WTC11 (cell line): Measurements from ENCODE around the gene FAM199X. TPM values are rescaled to one million over a fixed set of nuclear protein-coding genes. Genes with fewer than 3 reads are reported as not detected.
A peak's percentile ranks its signal among the peaks of the same experiment; 100 is the strongest.

Source experiments
- ATAC-seq: fragments of 200-7000 bp; cut with Tn5 transposase; 2 replicates; pipeline ENCODE4 v1.10.0; 2021; ENCODE audit warnings: mild to moderate bottlenecking, moderate library complexity
- CTCF ChIA-PET: fragments of 300-600 bp; sonication (Branson Sonifier 250); formaldehyde crosslinking; loops from one replicate; lab custom pipeline; 2021; ENCODE audit warnings: antibody characterized with exemption; lab: Charles Lee
- POLR2A ChIA-PET: fragments of 350-600 bp; sonication (Branson Sonifier 250); formaldehyde crosslinking; loops from one replicate; lab custom pipeline; 2021; ENCODE audit warnings: antibody characterized with exemption; lab: Charles Lee
- DNase-seq: peaks from one replicate; pipeline ENCODE4 v3.0.0; 2021; ENCODE audit warnings: low spot score
- H3K27ac Mint-ChIP-seq: 2 replicates; pipeline ENCODE4 v1.8.0; 2021; ENCODE audit warnings: mixed read lengths
- H3K27me3 Mint-ChIP-seq: 2 replicates; pipeline ENCODE4 v1.8.0; 2021; ENCODE audit warnings: low read depth, mild to moderate bottlenecking, moderate library complexity, mixed read lengths
- H3K36me3 Mint-ChIP-seq: 2 replicates; pipeline ENCODE4 v1.8.0; 2021; ENCODE audit warnings: mixed read lengths
- H3K4me1 Mint-ChIP-seq: 2 replicates; pipeline ENCODE4 v1.8.0; 2022; ENCODE audit warnings: mixed read lengths
- H3K4me3 Mint-ChIP-seq: 2 replicates; pipeline ENCODE4 v1.8.0; 2021; ENCODE audit warnings: mild to moderate bottlenecking, moderate library complexity, mixed read lengths
- H3K9me3 Mint-ChIP-seq: 2 replicates; pipeline ENCODE4 v1.8.0; 2021; ENCODE audit warnings: mixed read lengths
- ATF1 ChIP-seq: sonication (generic); formaldehyde crosslinking; IDR thresholded peaks from 2 replicates; pipeline ENCODE4 v1.8.1; 2023; ENCODE audit warnings: mild to moderate bottlenecking, moderate library complexity, missing genetic modification reagents
- CBFB ChIP-seq: sonication (generic); formaldehyde crosslinking; IDR thresholded peaks from 2 replicates; pipeline ENCODE4 v1.8.1; 2022; ENCODE audit warnings: mild to moderate bottlenecking, low read depth, missing genetic modification reagents
- CDX4 ChIP-seq: fragments of 250-450 bp; sonication (Bioruptor Pico); IDR thresholded peaks from 2 replicates; pipeline ENCODE4 v1.9.0; 2021; ENCODE audit warnings: moderate library complexity, mild to moderate bottlenecking, inconsistent platforms, borderline replicate concordance
- E2F4 ChIP-seq: sonication (generic); formaldehyde crosslinking; IDR thresholded peaks from 2 replicates; pipeline ENCODE4 v1.8.1; 2022; ENCODE audit warnings: low read depth, mild to moderate bottlenecking, moderate library complexity, missing genetic modification reagents, borderline replicate concordance
- ERG ChIP-seq: fragments of 250-450 bp; sonication (Bioruptor Pico); IDR thresholded peaks from 2 replicates; pipeline ENCODE4 v1.8.0; 2021; ENCODE audit warnings: mild to moderate bottlenecking
- ESRRA ChIP-seq: sonication (generic); formaldehyde crosslinking; IDR thresholded peaks from 2 replicates; pipeline ENCODE4 v1.8.1; 2022; ENCODE audit warnings: mild to moderate bottlenecking, missing genetic modification reagents, borderline replicate concordance
- FOXP1 ChIP-seq: sonication (generic); formaldehyde crosslinking; IDR thresholded peaks from 2 replicates; pipeline ENCODE4 v1.8.0; 2022; ENCODE audit warnings: missing genetic modification reagents, mild to moderate bottlenecking, moderate library complexity, borderline replicate concordance
- IRF1 ChIP-seq: sonication (generic); formaldehyde crosslinking; IDR thresholded peaks from 2 replicates; pipeline ENCODE4 v1.8.0; 2023; ENCODE audit warnings: missing genetic modification reagents
- JAZF1 ChIP-seq: fragments of 250-450 bp; sonication (Bioruptor Pico); IDR thresholded peaks from 2 replicates; pipeline ENCODE4 v1.9.0; 2021; ENCODE audit warnings: moderate library complexity, mild to moderate bottlenecking, inconsistent platforms
- JUN ChIP-seq: sonication (generic); formaldehyde crosslinking; IDR thresholded peaks from 2 replicates; pipeline ENCODE4 v1.8.0; 2023; ENCODE audit warnings: mild to moderate bottlenecking, missing genetic modification reagents
- KAT7 ChIP-seq: sonication (generic); formaldehyde crosslinking; IDR thresholded peaks from 2 replicates; pipeline ENCODE4 v1.8.1; 2023; ENCODE audit warnings: missing genetic modification reagents, mild to moderate bottlenecking, borderline replicate concordance
- NR2C2 ChIP-seq: sonication (generic); formaldehyde crosslinking; IDR thresholded peaks from 2 replicates; pipeline ENCODE4 v1.8.0; 2022; ENCODE audit warnings: mild to moderate bottlenecking, missing genetic modification reagents
- PREB ChIP-seq: sonication (generic); formaldehyde crosslinking; IDR thresholded peaks from 2 replicates; pipeline ENCODE4 v1.8.1; 2022; ENCODE audit warnings: mild to moderate bottlenecking, missing genetic modification reagents, moderate library complexity, borderline replicate concordance
- PRRX2 ChIP-seq: fragments of 250-450 bp; sonication (Bioruptor Pico); IDR thresholded peaks from 2 replicates; pipeline ENCODE4 v1.8.0; 2021; ENCODE audit warnings: mild to moderate bottlenecking
- SMAD4 ChIP-seq: sonication (generic); formaldehyde crosslinking; IDR thresholded peaks from 2 replicates; pipeline ENCODE4 v1.8.0; 2022; ENCODE audit warnings: mild to moderate bottlenecking, missing genetic modification reagents
- SP1 ChIP-seq: sonication (generic); formaldehyde crosslinking; conservative IDR thresholded peaks from 2 replicates; pipeline ENCODE4 v1.8.1; 2022; ENCODE audit warnings: missing genetic modification reagents
- TP53 ChIP-seq: sonication (generic); formaldehyde crosslinking; IDR thresholded peaks from 2 replicates; pipeline ENCODE4 v1.8.1; 2023; ENCODE audit warnings: mild to moderate bottlenecking, missing genetic modification reagents
- USF1 ChIP-seq: sonication (generic); formaldehyde crosslinking; IDR thresholded peaks from 2 replicates; pipeline ENCODE4 v1.8.0; 2022; ENCODE audit warnings: mild to moderate bottlenecking, missing genetic modification reagents
- ZBTB43 ChIP-seq: sonication (generic); formaldehyde crosslinking; IDR thresholded peaks from 2 replicates; pipeline ENCODE4 v1.8.1; 2023; ENCODE audit warnings: mild to moderate bottlenecking, missing genetic modification reagents
- ZMAT4 ChIP-seq: fragments of 250-450 bp; sonication (Bioruptor Pico); IDR thresholded peaks from 2 replicates; pipeline ENCODE4 v1.9.0; 2021; ENCODE audit warnings: mild to moderate bottlenecking
- ZNF121 ChIP-seq: sonication (generic); formaldehyde crosslinking; IDR thresholded peaks from 2 replicates; pipeline ENCODE4 v1.8.0; 2023; ENCODE audit warnings: missing genetic modification reagents
- ZNF219 ChIP-seq: sonication (generic); formaldehyde crosslinking; IDR thresholded peaks from 2 replicates; pipeline ENCODE4 v1.8.0; 2023; ENCODE audit warnings: missing genetic modification reagents, mild to moderate bottlenecking, borderline replicate concordance
- total RNA-seq: library from RNA; stranded (reverse); gene quantifications from 3 replicates; pipeline ENCODE4 v1.2.3, GENCODE V29; 2021

Gene FAM199X
- total RNA-seq, 1 experiment from 2014 or later: 14.5 TPM

GRCh38 chrX:104137496-104137895 lies 28.8 kb upstream of the FAM199X start:
- Mint-ChIP-seq H3K9me3 (no peaks in the 10 kb centered on the region; the same call in 1 of the 2 replicates), H3K4me3 (no peak overlapping the region), H3K36me3 (no peaks in the 10 kb centered on the region), H3K27ac (no peak overlapping the region), H3K4me1 (no peaks in the 10 kb centered on the region), H3K27me3 (no peaks in the 10 kb centered on the region; the same call in 1 of the 2 replicates)
- TF ChIP-seq ESRRA (CRISPR knock-in tag) (no peak), PRRX2 (CRISPR knock-in tag) (no peak), JUN (no peak), TP53 (CRISPR knock-in tag) (no peak), ZBTB43 (no peak), USF1 (CRISPR knock-in tag) (no peak), E2F4 (CRISPR knock-in tag) (no peak), NR2C2 (no peak), ZNF219 (CRISPR knock-in tag) (no peak), KAT7 (no peak), PREB (no peak), ZNF121 (CRISPR knock-in tag) (no peak), ATF1 (no peak), JAZF1 (CRISPR knock-in tag) (no peak), CBFB (CRISPR knock-in tag) (no peak), IRF1 (CRISPR knock-in tag) (no peak), CDX4 (CRISPR knock-in tag) (no peak), FOXP1 (CRISPR knock-in tag) (no peak), ZMAT4 (CRISPR knock-in tag) (no peak)
- ChIA-PET CTCF (interaction anchor here (1.6 kb wide), 1 partner anchor 292 kb away, joined by 6 read pairs; no protein-coding TSS in a partner anchor), POLR2A (no interaction called here)
- DNase-seq (no peak), ATAC-seq (peak; percentile 34; the same call in 1 of the 2 replicates)

GRCh38 chrX:104141087-104141760 lies 25.0 kb upstream of the FAM199X start:
- H3K4me3 Mint-ChIP-seq: no peak overlapping the region
- no peaks in the 10 kb centered on the region for H3K36me3 Mint-ChIP-seq
- peaks cover 4% of the 10 kb centered on the region; the same call in 1 of the 2 replicates for H3K27me3 Mint-ChIP-seq
- no peak overlapping the region for H3K27ac Mint-ChIP-seq
- no peaks in the 10 kb centered on the region for H3K4me1 Mint-ChIP-seq
- no peak for DNase-seq
- H3K9me3 Mint-ChIP-seq: no peaks in the 10 kb centered on the region; the same call in 1 of the 2 replicates
- ChIA-PET CTCF (no interaction called here), POLR2A (no interaction called here)
- TF ChIP-seq ZNF121 (CRISPR knock-in tag) (no peak), SP1 (no peak), ERG (CRISPR knock-in tag) (no peak), IRF1 (CRISPR knock-in tag) (no peak), SMAD4 (CRISPR knock-in tag) (no peak)
- no peak for ATAC-seq
